ENCODE data around the gene IP6K3.

IP6K3 gene

DNA sequence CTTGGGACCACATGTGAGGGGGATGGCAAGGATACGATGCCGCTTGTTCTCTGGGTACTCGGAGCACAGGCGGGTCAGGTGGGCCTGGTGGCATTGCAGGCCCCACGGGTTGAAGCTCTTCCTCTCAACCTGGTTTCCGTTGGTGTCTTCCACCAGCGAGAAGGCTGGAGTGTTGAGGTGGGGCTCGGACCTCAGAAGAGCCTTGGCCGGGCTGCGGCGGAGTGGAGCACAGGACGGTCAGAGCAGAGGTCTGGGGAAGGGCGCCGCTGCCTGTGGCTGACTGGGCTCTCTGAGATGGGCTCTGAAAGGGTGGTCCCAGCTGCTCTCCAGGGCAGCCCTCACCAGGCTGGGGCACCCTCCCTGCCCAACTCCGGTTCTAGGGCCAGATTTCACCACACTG, 20.0 kb downstream of the IP6K3 start:
- Histone ChIP-seq H3K9ac (ENCODE audit: low read length in 5 of 5) (no peak overlapping the region), H3K4me1 (ENCODE audit: control insufficient read depth in 5 of 5, insufficient read depth in 5 of 5, low read length in 5 of 5) (peaks cover 0 to 16% (median 0%) of the 10 kb centered on the region in 5 donors), H3K27me3 (ENCODE audit: control insufficient read depth in 5 of 5, insufficient read depth in 4 of 5, low read length in 5 of 5) (peaks cover 3 to 16% (median 11%) of the 10 kb centered on the region in 5 donors), H3K9me3 (ENCODE audit: control insufficient read depth in 5 of 5, low read length in 5 of 5) (no peaks in the 10 kb centered on the region), H3K27ac (ENCODE audit: low read depth, low read length) (no peak overlapping the region), H3K4me3 (ENCODE audit: low read depth in 1 of 5, low read length in 5 of 5) (no peak overlapping the region), H3K36me3 (ENCODE audit: control insufficient read depth in 5 of 5, insufficient read depth in 5 of 5, low read length in 5 of 5) (no peaks in the 10 kb centered on the region)

DNA sequence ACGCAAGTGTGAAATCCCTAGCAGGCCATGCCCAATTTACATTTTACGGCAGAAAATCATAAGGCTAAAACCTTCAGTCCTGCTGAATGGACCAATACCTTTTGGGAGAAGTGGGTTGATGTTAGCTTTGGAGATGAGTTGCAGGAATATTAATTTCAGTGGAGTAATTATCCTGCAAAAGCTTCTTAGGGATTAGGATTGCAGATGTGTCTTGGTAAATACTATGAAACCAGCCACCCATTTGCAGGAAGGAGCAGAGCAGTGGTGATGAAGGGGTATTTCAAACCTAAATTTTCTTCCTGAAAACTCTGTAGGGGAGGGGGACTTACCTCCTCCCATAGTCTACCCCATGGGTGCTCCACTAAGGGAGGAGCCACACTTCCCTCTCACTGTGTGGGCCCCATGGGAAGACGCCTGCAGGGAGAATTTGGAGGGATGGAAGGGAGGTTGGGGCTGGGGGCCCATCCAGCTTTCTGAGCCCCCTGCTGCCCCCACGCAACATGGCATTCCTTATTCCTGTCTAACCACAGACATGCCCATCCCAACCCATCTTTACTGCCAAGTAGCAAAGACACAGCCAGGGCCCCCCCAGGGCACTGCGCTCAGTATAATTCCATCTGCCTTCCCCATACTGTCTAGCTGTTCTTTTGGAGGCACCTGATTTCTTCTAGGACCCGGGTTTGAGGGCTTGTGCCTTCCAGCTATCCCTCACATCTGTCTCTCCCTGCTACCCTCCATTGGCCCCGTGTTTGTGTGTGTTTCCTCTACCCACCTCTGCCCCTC, 20.6 kb downstream of the IP6K3 start:
- H3K27me3 ChIP-seq (ENCODE audit: control insufficient read depth in 5 of 5, insufficient read depth in 4 of 5, low read length in 5 of 5), result peaks cover 3 to 18% (median 11%) of the 10 kb centered on the region in 5 donors
- no peak overlapping the region for H3K27ac ChIP-seq (ENCODE audit: low read depth, low read length)
- H3K4me3 ChIP-seq (ENCODE audit: low read depth in 1 of 5, low read length in 5 of 5), result no peak overlapping the region
- H3K36me3 ChIP-seq (ENCODE audit: control insufficient read depth in 5 of 5, insufficient read depth in 5 of 5, low read length in 5 of 5), result no peaks in the 10 kb centered on the region
- peaks cover 0 to 16% (median 0%) of the 10 kb centered on the region in 5 donors for H3K4me1 ChIP-seq (ENCODE audit: control insufficient read depth in 5 of 5, insufficient read depth in 5 of 5, low read length in 5 of 5)
- no peak overlapping the region for H3K9ac ChIP-seq (ENCODE audit: low read length in 5 of 5)
- H3K9me3 ChIP-seq (ENCODE audit: control insufficient read depth in 5 of 5, low read length in 5 of 5), result no peaks in the 10 kb centered on the region

DNA sequence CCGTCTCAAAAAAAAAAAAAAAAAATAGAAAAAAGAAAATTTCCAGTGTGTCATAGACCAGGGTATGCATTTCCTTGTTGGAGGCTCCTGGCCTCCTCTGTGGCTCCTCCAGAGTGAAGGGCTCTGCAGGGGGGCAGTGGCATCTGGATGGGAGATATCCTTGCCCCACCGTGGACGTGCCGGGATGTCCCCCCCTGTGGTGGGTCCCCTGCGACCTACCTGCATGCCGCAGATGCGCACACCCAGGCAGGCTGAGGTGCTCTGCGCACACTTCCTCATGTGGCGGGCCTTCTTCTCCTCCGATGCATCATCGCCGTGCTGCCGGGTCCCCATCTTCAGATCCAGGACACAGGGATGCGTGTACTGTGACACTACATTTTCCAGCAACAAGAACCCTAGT, 21.5 kb downstream of the IP6K3 start:
- no peak overlapping the region for H3K27ac ChIP-seq (ENCODE audit: low read depth, low read length)
- peaks cover 0 to 16% (median 0%) of the 10 kb centered on the region in 5 donors for H3K4me1 ChIP-seq (ENCODE audit: control insufficient read depth in 5 of 5, insufficient read depth in 5 of 5, low read length in 5 of 5)
- H3K9me3 ChIP-seq (ENCODE audit: control insufficient read depth in 5 of 5, low read length in 5 of 5), result no peaks in the 10 kb centered on the region
- H3K27me3 ChIP-seq (ENCODE audit: control insufficient read depth in 5 of 5, insufficient read depth in 4 of 5, low read length in 5 of 5), result peaks cover 3 to 18% (median 10%) of the 10 kb centered on the region in 5 donors
- H3K9ac ChIP-seq (ENCODE audit: low read length in 5 of 5), result no peak overlapping the region
- H3K36me3 ChIP-seq (ENCODE audit: control insufficient read depth in 5 of 5, insufficient read depth in 5 of 5, low read length in 5 of 5), result no peaks in the 10 kb centered on the region
- no peak overlapping the region for H3K4me3 ChIP-seq (ENCODE audit: low read depth in 1 of 5, low read length in 5 of 5)

DNA sequence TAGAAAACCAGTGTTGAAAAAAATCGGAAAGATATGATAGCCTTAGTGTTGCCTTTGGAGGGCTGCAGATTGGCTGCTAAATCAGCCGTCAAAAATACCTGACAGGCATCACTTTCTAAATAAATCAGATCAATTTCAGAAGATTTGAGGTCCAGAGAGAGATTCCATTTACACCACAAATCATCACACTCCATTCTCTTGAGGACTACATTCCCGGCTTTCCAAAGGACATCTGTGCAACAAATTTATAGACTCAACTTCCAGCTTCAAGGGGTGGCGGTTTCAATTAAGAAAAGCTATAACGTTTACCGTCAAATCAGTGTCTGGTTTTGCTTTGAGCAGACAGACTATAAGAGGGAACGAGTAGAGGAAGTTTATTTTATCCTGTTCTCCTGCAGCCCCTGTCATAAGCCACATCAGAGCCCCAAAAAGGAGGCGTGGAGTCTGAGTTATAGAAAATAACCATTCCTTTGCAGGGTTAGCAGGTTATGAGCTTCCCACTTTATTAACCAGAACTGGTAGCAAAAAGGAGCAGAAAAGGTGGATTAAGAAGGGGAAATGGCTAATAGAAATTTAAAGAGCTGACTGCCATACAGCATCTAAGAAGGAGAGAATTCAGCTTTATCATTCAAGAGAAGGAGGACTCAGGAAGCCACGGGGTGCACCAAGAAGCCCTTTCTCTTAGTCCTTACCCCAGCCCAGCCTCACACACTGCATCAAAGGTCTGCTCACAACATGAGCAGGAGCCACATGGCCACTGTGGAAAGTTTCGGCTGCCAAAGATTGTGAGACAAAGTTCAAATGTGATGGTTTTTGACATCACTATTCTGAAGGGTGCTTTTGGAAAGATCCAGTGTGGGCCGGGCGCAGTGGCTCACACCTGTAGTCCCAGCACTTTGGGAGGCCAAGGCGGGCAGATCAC, 22.3 kb downstream of the IP6K3 start:
- H3K4me3 ChIP-seq (ENCODE audit: low read depth in 1 of 5, low read length in 5 of 5), result no peak overlapping the region
- peaks cover 3 to 19% (median 10%) of the 10 kb centered on the region in 5 donors for H3K27me3 ChIP-seq (ENCODE audit: control insufficient read depth in 5 of 5, insufficient read depth in 4 of 5, low read length in 5 of 5)
- no peaks in the 10 kb centered on the region for H3K36me3 ChIP-seq (ENCODE audit: control insufficient read depth in 5 of 5, insufficient read depth in 5 of 5, low read length in 5 of 5)
- no peak overlapping the region for H3K27ac ChIP-seq (ENCODE audit: low read depth, low read length)
- H3K4me1 ChIP-seq (ENCODE audit: control insufficient read depth in 5 of 5, insufficient read depth in 5 of 5, low read length in 5 of 5), result peaks cover 0 to 16% (median 0%) of the 10 kb centered on the region in 5 donors
- no peaks in the 10 kb centered on the region for H3K9me3 ChIP-seq (ENCODE audit: control insufficient read depth in 5 of 5, low read length in 5 of 5)
- no peak overlapping the region for H3K9ac ChIP-seq (ENCODE audit: low read length in 5 of 5)

DNA sequence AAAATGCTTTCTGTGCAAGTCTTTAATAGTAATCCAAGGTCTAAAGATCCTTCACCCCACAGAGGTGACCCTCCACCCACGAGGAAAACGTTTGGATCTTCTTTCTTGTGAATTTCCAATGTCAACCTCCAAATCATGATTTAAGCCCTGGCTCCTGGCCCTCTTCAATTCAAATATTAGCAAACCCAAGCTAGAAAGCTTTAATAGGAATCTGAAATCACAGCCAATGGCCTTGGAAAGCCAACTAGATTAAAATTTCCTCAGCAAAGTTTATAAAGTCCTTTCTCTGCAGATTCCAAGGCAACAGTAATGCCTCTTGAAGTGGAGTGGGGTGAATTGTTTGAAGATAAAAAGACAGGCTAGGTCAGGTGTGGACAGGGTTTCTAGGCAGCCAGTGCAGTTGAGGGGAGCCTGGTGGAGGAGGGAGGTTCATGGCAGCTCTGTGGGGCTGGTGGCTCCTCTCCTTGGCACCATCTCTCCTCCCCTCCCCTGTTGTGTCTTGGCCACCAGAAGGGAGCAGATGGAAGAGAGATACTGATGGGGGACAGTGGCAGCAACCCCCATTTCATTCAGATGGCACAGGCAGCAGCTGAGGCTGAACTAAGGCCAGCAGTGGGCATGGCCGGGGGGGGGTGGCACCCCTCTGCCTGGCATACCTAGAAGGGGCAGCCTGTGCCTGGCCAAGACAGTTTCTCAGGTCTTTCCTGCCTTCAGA, 23.2 kb downstream of the IP6K3 start:
- H3K4me1 ChIP-seq (ENCODE audit: control insufficient read depth in 5 of 5, insufficient read depth in 5 of 5, low read length in 5 of 5), result peaks cover 0 to 15% (median 0%) of the 10 kb centered on the region in 5 donors
- H3K27me3 ChIP-seq (ENCODE audit: control insufficient read depth in 5 of 5, insufficient read depth in 4 of 5, low read length in 5 of 5), result peaks cover 3 to 24% (median 10%) of the 10 kb centered on the region in 5 donors
- no peak overlapping the region for H3K4me3 ChIP-seq (ENCODE audit: low read depth in 1 of 5, low read length in 5 of 5)
- H3K9me3 ChIP-seq (ENCODE audit: control insufficient read depth in 5 of 5, low read length in 5 of 5), result no peaks in the 10 kb centered on the region
- H3K9ac ChIP-seq (ENCODE audit: low read length in 5 of 5), result no peak overlapping the region
- no peak overlapping the region for H3K27ac ChIP-seq (ENCODE audit: low read depth, low read length)
- no peaks in the 10 kb centered on the region for H3K36me3 ChIP-seq (ENCODE audit: control insufficient read depth in 5 of 5, insufficient read depth in 5 of 5, low read length in 5 of 5)

DNA sequence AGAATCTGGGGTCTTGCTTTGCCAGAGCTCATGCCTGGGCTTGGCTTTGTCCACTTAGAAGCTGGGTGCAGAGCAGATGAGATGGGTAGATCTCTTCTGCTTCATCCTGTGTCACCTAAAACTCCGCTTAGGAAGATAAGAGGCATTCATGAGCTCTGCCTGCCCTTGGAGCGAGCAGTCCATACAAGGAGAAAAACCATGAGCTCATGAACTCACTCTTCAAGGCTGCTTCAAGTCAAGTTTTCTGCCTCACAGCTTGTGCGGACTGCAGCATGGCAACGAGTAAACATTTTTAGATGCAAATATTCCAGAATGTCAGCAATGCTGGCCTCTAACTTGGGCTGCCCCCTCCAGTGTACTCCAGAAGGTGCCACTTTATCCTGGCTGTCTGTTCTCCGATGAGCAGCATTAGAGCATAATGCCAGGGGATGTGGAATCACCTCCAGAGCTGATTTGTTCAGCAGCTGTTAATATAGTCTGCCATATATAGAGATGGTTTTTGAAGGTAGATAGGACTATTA, 24.5 kb downstream of the IP6K3 start:
- H3K4me3 ChIP-seq (ENCODE audit: low read depth in 1 of 5, low read length in 5 of 5), result no peak overlapping the region
- H3K9me3 ChIP-seq (ENCODE audit: control insufficient read depth in 5 of 5, low read length in 5 of 5), result no peaks in the 10 kb centered on the region
- H3K4me1 ChIP-seq (ENCODE audit: control insufficient read depth in 5 of 5, insufficient read depth in 5 of 5, low read length in 5 of 5), result peaks cover 0 to 10% (median 0%) of the 10 kb centered on the region in 5 donors
- no peak overlapping the region for H3K9ac ChIP-seq (ENCODE audit: low read length in 5 of 5)
- no peak overlapping the region for H3K27ac ChIP-seq (ENCODE audit: low read depth, low read length)
- H3K27me3 ChIP-seq (ENCODE audit: control insufficient read depth in 5 of 5, insufficient read depth in 4 of 5, low read length in 5 of 5), result peaks cover 3 to 25% (median 10%) of the 10 kb centered on the region in 5 donors
- H3K36me3 ChIP-seq (ENCODE audit: control insufficient read depth in 5 of 5, insufficient read depth in 5 of 5, low read length in 5 of 5), result no peaks in the 10 kb centered on the region

DNA sequence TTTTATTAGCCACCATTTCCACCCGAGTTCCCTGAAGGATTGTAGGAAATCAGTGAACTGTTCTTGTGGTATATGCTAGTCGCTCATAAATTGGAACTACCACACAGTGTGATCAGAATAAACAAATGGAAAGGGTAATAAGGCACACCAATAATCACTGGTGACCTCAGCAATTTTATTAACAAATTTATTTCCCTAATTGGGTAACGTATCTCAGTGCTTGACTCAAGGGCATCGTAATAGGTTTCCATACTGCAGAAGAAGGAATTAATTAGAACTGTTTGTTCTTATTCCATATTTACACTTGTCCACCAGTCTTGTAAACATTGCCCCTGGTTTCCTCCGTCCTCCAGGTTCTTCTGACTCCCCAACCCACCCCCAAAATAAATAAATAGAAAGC, 25.2 kb downstream of the IP6K3 start:
- Histone ChIP-seq H3K9me3 (ENCODE audit: control insufficient read depth in 5 of 5, low read length in 5 of 5) (no peaks in the 10 kb centered on the region), H3K4me1 (ENCODE audit: control insufficient read depth in 5 of 5, insufficient read depth in 5 of 5, low read length in 5 of 5) (peaks cover 0 to 10% (median 0%) of the 10 kb centered on the region in 5 donors), H3K9ac (ENCODE audit: low read length in 5 of 5) (no peak overlapping the region), H3K4me3 (ENCODE audit: low read depth in 1 of 5, low read length in 5 of 5) (no peak overlapping the region), H3K36me3 (ENCODE audit: control insufficient read depth in 5 of 5, insufficient read depth in 5 of 5, low read length in 5 of 5) (no peaks in the 10 kb centered on the region), H3K27ac (ENCODE audit: low read depth, low read length) (no peak overlapping the region), H3K27me3 (ENCODE audit: control insufficient read depth in 5 of 5, insufficient read depth in 4 of 5, low read length in 5 of 5) (peaks cover 3 to 25% (median 10%) of the 10 kb centered on the region in 5 donors)

DNA sequence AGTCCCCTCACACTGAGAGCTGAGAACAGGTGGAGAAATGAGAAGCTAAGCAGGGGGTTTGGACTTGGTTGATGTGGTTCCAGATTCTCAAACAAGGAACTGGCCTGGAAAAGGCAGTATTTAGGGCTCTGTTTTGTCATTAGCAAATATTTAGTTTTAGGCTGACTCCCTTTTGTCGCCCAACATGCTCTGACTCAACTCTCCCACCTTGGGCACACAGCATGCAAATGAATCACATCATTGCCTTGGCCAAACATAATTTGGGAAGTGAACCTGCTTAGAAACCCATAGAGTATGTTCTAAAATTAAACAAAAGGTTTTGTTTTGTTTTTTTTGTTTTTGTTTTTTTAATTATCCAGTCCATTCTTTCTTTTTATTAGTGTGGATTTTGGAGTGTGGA, 25.7 kb downstream of the IP6K3 start:
- H3K36me3 ChIP-seq (ENCODE audit: control insufficient read depth in 5 of 5, insufficient read depth in 5 of 5, low read length in 5 of 5), result no peaks in the 10 kb centered on the region
- H3K27me3 ChIP-seq (ENCODE audit: control insufficient read depth in 5 of 5, insufficient read depth in 4 of 5, low read length in 5 of 5), result peaks cover 3 to 25% (median 10%) of the 10 kb centered on the region in 5 donors
- H3K4me3 ChIP-seq (ENCODE audit: low read depth in 1 of 5, low read length in 5 of 5), result no peak overlapping the region
- no peak overlapping the region for H3K27ac ChIP-seq (ENCODE audit: low read depth, low read length)
- H3K9ac ChIP-seq (ENCODE audit: low read length in 5 of 5), result no peak overlapping the region
- no peaks in the 10 kb centered on the region for H3K9me3 ChIP-seq (ENCODE audit: control insufficient read depth in 5 of 5, low read length in 5 of 5)
- H3K4me1 ChIP-seq (ENCODE audit: control insufficient read depth in 5 of 5, insufficient read depth in 5 of 5, low read length in 5 of 5), result peaks cover 0 to 10% (median 0%) of the 10 kb centered on the region in 5 donors

DNA sequence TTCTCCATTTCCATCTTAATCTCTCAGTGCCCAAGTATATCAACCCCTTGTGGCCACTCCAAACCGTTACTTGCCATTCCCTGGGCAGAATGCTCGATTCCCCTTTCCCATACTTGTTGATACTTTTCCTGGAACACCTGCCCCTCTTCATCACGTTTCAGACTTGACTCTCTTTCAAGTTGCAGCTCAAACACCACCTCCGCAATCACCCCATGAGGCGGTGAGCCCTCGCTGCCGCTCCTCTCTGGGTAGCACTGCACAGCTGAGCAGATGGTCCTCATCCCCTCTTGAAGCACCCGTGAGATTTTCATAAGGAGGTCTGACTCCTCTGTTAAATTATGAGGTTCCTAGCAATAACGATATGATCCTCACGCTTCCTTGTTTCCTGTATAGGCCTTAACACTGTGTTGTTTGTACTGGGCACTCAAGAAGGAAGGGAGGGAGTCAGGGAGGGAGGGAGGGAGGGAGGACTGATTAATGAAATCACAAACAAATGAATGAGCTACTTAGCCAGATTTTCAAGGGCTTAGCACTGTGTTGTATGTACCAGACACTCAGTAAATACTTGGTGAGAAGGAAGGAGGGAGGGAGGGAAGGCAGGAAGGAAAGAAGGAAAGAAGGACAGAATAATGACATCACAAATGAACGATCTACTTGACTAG, 27.2 kb downstream of the IP6K3 start:
- Histone ChIP-seq H3K36me3 (ENCODE audit: control insufficient read depth in 5 of 5, insufficient read depth in 5 of 5, low read length in 5 of 5) (no peaks in the 10 kb centered on the region), H3K4me1 (ENCODE audit: control insufficient read depth in 5 of 5, insufficient read depth in 5 of 5, low read length in 5 of 5) (peaks cover 0 to 10% (median 0%) of the 10 kb centered on the region in 5 donors), H3K27me3 (ENCODE audit: control insufficient read depth in 5 of 5, insufficient read depth in 4 of 5, low read length in 5 of 5) (peaks cover 3 to 25% (median 10%) of the 10 kb centered on the region in 5 donors), H3K4me3 (ENCODE audit: low read depth in 1 of 5, low read length in 5 of 5) (no peak overlapping the region), H3K27ac (ENCODE audit: low read depth, low read length) (no peak overlapping the region), H3K9me3 (ENCODE audit: control insufficient read depth in 5 of 5, low read length in 5 of 5) (no peaks in the 10 kb centered on the region), H3K9ac (ENCODE audit: low read length in 5 of 5) (no peak overlapping the region)

Measured in subcutaneous abdominal adipose tissue (tissue), 5 donors.